ENCODE results near the gene PCDHGB3. TPM values are rescaled to one million over a fixed set of nuclear protein-coding genes. Genes with fewer than 3 reads are reported as not detected.

The PCDHGB3 gene
- total RNA-seq, 1 donor from 2014 or later: 31.0 TPM

GRCh38 chr5:141402553-141403243 is 32.7 kb downstream of the PCDHGB3 start, which contains the start of gene PCDHGA9:
PCDHGA9 (plus strand) TSS chr5:141402778; CDS start chr5:141402953, 175 bp downstream.

GRCh38 chr5:141407790-141408505 is 37.9 kb downstream of the PCDHGB3 start, which contains the start of gene PCDHGB6:
PCDHGB6 (plus strand) TSS chr5:141408021; CDS start chr5:141408203, 182 bp downstream.

GRCh38 chr5:141412854-141413539 is 43.0 kb downstream of the PCDHGB3 start, which contains the start of gene PCDHGA10:
PCDHGA10 (plus strand) TSS chr5:141412987; CDS start chr5:141413176, 189 bp downstream.

GRCh38 chr5:141417494-141418172 is 47.6 kb downstream of the PCDHGB3 start, which contains the start of gene PCDHGB7:
PCDHGB7 (plus strand) TSS chr5:141417677; CDS start chr5:141417860, 183 bp downstream.

GRCh38 chr5:141420855-141421488 is 50.9 kb downstream of the PCDHGB3 start, which contains the start of gene PCDHGA11:
PCDHGA11 (plus strand) TSS chr5:141421051; CDS start chr5:141421228, 177 bp downstream.

Other genes starting within 250 kb of the PCDHGB3 start
- 11.0 TPM for gene PCDHB4, start 248.4 kb upstream of the PCDHGB3 start, total RNA-seq
- gene PCDHB5, start 235.0 kb upstream of the PCDHGB3 start, total RNA-seq: 16.3 TPM
- 5.6 TPM for gene PCDHB6, start 220.2 kb upstream of the PCDHGB3 start, total RNA-seq
- 17.8 TPM for gene PCDHB7, start 197.6 kb upstream of the PCDHGB3 start, total RNA-seq
- 15.0 TPM for gene PCDHB8, start 192.5 kb upstream of the PCDHGB3 start, total RNA-seq
- 10.6 TPM for gene PCDHB16, start 187.9 kb upstream of the PCDHGB3 start, total RNA-seq
- gene PCDHB9, start 183.1 kb upstream of the PCDHGB3 start, total RNA-seq: 11.9 TPM
- gene PCDHB10, start 177.9 kb upstream of the PCDHGB3 start, total RNA-seq: 26.3 TPM
- 24.1 TPM for gene PCDHB11, start 170.6 kb upstream of the PCDHGB3 start, total RNA-seq
- 36.9 TPM for gene PCDHB12, start 161.5 kb upstream of the PCDHGB3 start, total RNA-seq
- gene PCDHB13, start 156.3 kb upstream of the PCDHGB3 start, total RNA-seq: 29.7 TPM
- 28.2 TPM for gene PCDHB14, start 146.9 kb upstream of the PCDHGB3 start, total RNA-seq
- gene PCDHB15, start 124.8 kb upstream of the PCDHGB3 start, total RNA-seq: 32.9 TPM
- 0.63 TPM for gene SLC25A2, start 66.2 kb upstream of the PCDHGB3 start, total RNA-seq
- 77.3 TPM for gene TAF7, start 49.5 kb upstream of the PCDHGB3 start, total RNA-seq
- gene PCDHGA1, start 39.7 kb upstream of the PCDHGB3 start, total RNA-seq: 9.1 TPM
- 11.9 TPM for gene PCDHGA2, start 31.5 kb upstream of the PCDHGB3 start, total RNA-seq
- 11.0 TPM for gene PCDHGA3, start 26.4 kb upstream of the PCDHGB3 start, total RNA-seq
- 20.3 TPM for gene PCDHGB1, start 20.1 kb upstream of the PCDHGB3 start, total RNA-seq
- gene PCDHGA4, start 15.2 kb upstream of the PCDHGB3 start, total RNA-seq: 21.6 TPM
- gene PCDHGB2, start 10.2 kb upstream of the PCDHGB3 start, total RNA-seq: 21.9 TPM
- 17.8 TPM for gene PCDHGA5, start 6.1 kb upstream of the PCDHGB3 start, total RNA-seq
- 29.1 TPM for gene PCDHGA6, start 3.6 kb downstream of the PCDHGB3 start, total RNA-seq
- 23.8 TPM for gene PCDHGA7, start 12.5 kb downstream of the PCDHGB3 start, total RNA-seq
- 35.4 TPM for gene PCDHGB4, start 17.5 kb downstream of the PCDHGB3 start, total RNA-seq
- 30.0 TPM for gene PCDHGA8, start 22.4 kb downstream of the PCDHGB3 start, total RNA-seq
- gene PCDHGB5, start 27.7 kb downstream of the PCDHGB3 start, total RNA-seq: 41.6 TPM
- 38.2 TPM for gene PCDHGA9, start 32.5 kb downstream of the PCDHGB3 start, total RNA-seq
- gene PCDHGB6, start 37.8 kb downstream of the PCDHGB3 start, total RNA-seq: 35.4 TPM
- 36.3 TPM for gene PCDHGA10, start 42.7 kb downstream of the PCDHGB3 start, total RNA-seq
- gene PCDHGB7, start 47.4 kb downstream of the PCDHGB3 start, total RNA-seq: 43.5 TPM
- gene PCDHGA11, start 50.8 kb downstream of the PCDHGB3 start, total RNA-seq: 40.4 TPM
- gene PCDHGA12, start 60.3 kb downstream of the PCDHGB3 start, total RNA-seq: 26.9 TPM
- 62.3 TPM for gene PCDHGC3, start 105.7 kb downstream of the PCDHGB3 start, total RNA-seq
- gene PCDHGC4, start 114.8 kb downstream of the PCDHGB3 start, total RNA-seq: 91.7 TPM
- gene PCDHGC5, start 118.8 kb downstream of the PCDHGB3 start, total RNA-seq: 20.0 TPM
- 39.8 TPM for gene DIAPH1, start 248.8 kb downstream of the PCDHGB3 start, total RNA-seq

Data from parietal lobe (tissue), 1 donor.